Measurements from ENCODE around the gene ANO10. TPM values are rescaled to one million over a fixed set of nuclear protein-coding genes. Genes with fewer than 3 reads are reported as not detected.

ANO10 gene
- total and polyA plus RNA-seq, 8 donors, result 3.6 to 202 (median 12.5) TPM

DNA sequence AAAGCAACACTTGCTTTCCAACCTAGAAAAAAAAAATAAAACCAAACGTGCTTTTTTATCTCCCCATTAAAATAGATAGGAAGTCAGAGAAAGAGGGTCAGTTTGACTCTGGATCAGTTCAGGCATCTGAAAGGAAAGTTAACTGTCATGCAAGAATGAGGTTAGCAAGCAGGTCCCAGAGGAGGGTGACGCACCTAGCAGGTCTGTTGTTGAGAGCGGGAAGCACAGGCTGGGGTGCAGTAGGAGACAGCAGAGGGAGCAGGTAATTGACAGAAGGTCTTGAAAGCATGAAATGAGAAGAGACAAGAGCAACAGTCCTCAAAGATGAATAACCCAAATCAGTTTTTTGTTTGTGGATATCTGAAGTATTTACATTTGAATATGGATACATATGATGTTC is 82.5 kb downstream of the ANO10 start:
- no peaks in the 10 kb centered on the region for H3K27me3 ChIP-seq
- H3K27ac ChIP-seq, result no peak overlapping the region
- no peak for TF ChIP-seq POLR2AphosphoS5 (IDR thresholded peaks at IDR 0.05)
- no peak for TF ChIP-seq EP300 (IDR thresholded peaks at IDR 0.05)
- TF ChIP-seq, protein P1, sequence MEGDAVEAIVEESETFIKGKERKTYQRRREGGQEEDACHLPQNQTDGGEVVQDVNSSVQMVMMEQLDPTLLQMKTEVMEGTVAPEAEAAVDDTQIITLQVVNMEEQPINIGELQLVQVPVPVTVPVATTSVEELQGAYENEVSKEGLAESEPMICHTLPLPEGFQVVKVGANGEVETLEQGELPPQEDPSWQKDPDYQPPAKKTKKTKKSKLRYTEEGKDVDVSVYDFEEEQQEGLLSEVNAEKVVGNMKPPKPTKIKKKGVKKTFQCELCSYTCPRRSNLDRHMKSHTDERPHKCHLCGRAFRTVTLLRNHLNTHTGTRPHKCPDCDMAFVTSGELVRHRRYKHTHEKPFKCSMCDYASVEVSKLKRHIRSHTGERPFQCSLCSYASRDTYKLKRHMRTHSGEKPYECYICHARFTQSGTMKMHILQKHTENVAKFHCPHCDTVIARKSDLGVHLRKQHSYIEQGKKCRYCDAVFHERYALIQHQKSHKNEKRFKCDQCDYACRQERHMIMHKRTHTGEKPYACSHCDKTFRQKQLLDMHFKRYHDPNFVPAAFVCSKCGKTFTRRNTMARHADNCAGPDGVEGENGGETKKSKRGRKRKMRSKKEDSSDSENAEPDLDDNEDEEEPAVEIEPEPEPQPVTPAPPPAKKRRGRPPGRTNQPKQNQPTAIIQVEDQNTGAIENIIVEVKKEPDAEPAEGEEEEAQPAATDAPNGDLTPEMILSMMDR (IDR thresholded peaks at IDR 0.05), result no peak
- TF ChIP-seq POLR2A (IDR thresholded peaks at IDR 0.05), result no peak
- peaks cover 0 to 11% (median 0%) of the 10 kb centered on the region in 4 donors for H3K36me3 ChIP-seq
- intact Hi-C loops (cut with DNase I; ENCODE audit: low total_unique reads), result no loop called here
- no peaks in the 10 kb centered on the region for H3K4me1 ChIP-seq
- H3K4me3 ChIP-seq, result no peak overlapping the region
- DNase-seq, result no peak
- no peaks in the 10 kb centered on the region for H3K9me3 ChIP-seq
- 64 to 67% (median 65%) methylated on average over 3 of the region's 3 CpGs for WGBS, 5 donors

DNA sequence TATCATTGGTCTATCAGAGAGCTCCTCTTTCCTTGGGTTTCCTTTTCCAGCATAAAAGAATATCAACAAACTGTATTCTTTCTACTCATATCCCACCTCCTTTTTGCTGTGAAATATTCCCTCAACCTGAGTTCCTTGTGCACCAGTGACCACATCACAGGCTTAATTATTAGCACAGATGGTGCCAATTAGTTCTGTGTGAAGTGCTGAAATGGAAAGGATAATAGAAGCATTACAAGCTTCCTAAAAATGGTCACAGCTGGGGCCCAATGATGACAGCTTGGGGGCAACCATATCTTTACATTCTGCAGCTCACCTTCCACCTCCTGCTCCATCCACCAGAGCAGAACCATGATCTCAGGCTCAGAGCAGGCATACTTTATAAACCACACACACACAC is 84.6 kb downstream of the ANO10 start:
- Histone ChIP-seq H3K9me3 (no peaks in the 10 kb centered on the region), H3K4me1 (no peaks in the 10 kb centered on the region), H3K27ac (no peak overlapping the region), H3K36me3 (peaks cover 0 to 11% (median 0%) of the 10 kb centered on the region in 4 donors), H3K4me3 (no peak overlapping the region), H3K27me3 (no peaks in the 10 kb centered on the region)
- TF ChIP-seq, protein P1 (IDR thresholded peaks at IDR 0.05), result no peak
- TF ChIP-seq POLR2AphosphoS5 (IDR thresholded peaks at IDR 0.05) (no peak), POLR2A (IDR thresholded peaks at IDR 0.05) (no peak), EP300 (IDR thresholded peaks at IDR 0.05) (no peak)
- peak in 1 of 2 donors; percentile 12 for DNase-seq
- intact Hi-C loops (cut with DNase I; ENCODE audit: low total_unique reads), result no loop called here

DNA sequence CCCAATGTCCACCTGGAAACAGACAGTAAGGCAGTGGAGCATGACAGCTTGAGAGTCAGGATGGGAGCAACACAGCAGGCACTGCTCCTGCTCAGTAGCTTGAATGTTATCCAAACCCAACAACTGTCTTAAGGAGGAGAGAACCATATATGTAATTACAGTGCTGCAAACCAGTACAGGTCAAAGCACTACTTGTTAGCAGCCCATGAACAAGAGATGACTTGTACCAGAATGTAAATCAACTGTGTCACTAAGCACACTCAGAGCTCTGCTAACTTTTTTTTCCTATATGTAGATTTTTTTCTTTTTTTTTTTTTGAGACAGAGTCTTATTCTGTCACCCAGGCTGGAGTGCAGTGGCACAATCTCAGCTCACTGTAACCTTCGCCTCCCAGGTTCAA is 87.1 kb downstream of the ANO10 start:
- no peak overlapping the region for H3K27ac ChIP-seq
- no peak for DNase-seq
- 90 to 100% (median 100%) methylated on average over 1 of the region's 1 CpG for WGBS, 5 donors
- no peaks in the 10 kb centered on the region for H3K4me1 ChIP-seq
- H3K36me3 ChIP-seq, result peaks cover 0 to 11% (median 0%) of the 10 kb centered on the region in 4 donors
- H3K27me3 ChIP-seq, result no peaks in the 10 kb centered on the region
- H3K9me3 ChIP-seq, result no peaks in the 10 kb centered on the region
- TF ChIP-seq EP300 (IDR thresholded peaks at IDR 0.05) (no peak), POLR2AphosphoS5 (IDR thresholded peaks at IDR 0.05) (no peak), POLR2A (IDR thresholded peaks at IDR 0.05) (no peak)
- TF ChIP-seq, protein P1 (IDR thresholded peaks at IDR 0.05), result no peak
- H3K4me3 ChIP-seq, result no peak overlapping the region
- intact Hi-C loops (cut with DNase I; ENCODE audit: low total_unique reads), result no loop called here

DNA sequence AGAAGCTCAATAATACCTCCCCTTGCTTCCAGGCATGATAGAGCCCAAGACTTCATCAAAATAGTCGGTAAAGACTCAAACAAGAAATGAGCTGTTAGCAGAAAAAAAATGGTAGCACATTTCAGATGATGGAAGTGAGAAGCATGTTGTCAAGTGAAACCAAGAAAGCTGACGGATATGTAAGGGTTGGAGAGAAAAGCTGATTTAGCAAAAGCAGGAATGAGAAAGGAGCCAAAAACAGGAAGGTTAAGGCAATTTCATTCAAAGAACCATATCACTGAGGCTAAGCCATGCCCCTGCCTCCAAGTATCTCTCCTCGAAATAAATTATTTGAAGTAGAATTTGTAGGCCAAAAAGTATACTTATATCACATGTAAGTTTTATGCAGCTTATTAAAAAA is 88.8 kb downstream of the ANO10 start:
- Histone ChIP-seq H3K36me3 (peaks cover 0 to 8% (median 0%) of the 10 kb centered on the region in 4 donors), H3K9me3 (peaks cover 0 to 6% (median 3%) of the 10 kb centered on the region in 4 donors), H3K4me1 (no peaks in the 10 kb centered on the region), H3K27ac (no peak overlapping the region), H3K27me3 (no peaks in the 10 kb centered on the region), H3K4me3 (no peak overlapping the region)
- DNase-seq, result no peak
- 91 to 98% (median 97%) methylated on average over 3 of the region's 3 CpGs for WGBS, 5 donors
- intact Hi-C loops (cut with DNase I; ENCODE audit: low total_unique reads), result no loop called here
- TF ChIP-seq, protein P1 (IDR thresholded peaks at IDR 0.05), result no peak
- TF ChIP-seq EP300 (IDR thresholded peaks at IDR 0.05), result no peak
- TF ChIP-seq POLR2AphosphoS5 (IDR thresholded peaks at IDR 0.05), result no peak
- TF ChIP-seq POLR2A (IDR thresholded peaks at IDR 0.05), result no peak

Measured in stomach (tissue), 9 donors.